SK-N-SH (cell line): ENCODE results near the gene CCNJL. TPM values are rescaled to one million over a fixed set of nuclear protein-coding genes. Genes with fewer than 3 reads are reported as not detected.

ENCODE experiments used
- CTCF ChIA-PET: fragments of 300-600, 350-600 bp; formaldehyde crosslinking; extraction: SDS; loops from one replicate; lab custom pipeline; 2021; lab: Yijun Ruan, JAX
- POLR2A ChIA-PET: fragments of 350-600 bp; sonication (Branson Sonifier 250); formaldehyde crosslinking; extraction: SDS; loops from one replicate; lab custom pipeline; 2020; ENCODE audit warnings: antibody characterized with exemption, inconsistent platforms; lab: Yijun Ruan, JAX
- DNase-seq: peaks from one replicate; pipeline ENCODE4 v3.0.0; 2012
- H2AFZ ChIP-seq: fragments of 200-600 bp; sonication (generic); 2 replicates; pipeline ENCODE4 v1.8.1; 2016; ENCODE audit warnings: antibody characterized with exemption, mild to moderate bottlenecking, low read depth
- H3F3A ChIP-seq: fragments of 200-600 bp; sonication (generic); replicated peaks from 2 replicates; pipeline ENCODE3; 2016; ENCODE audit warnings: antibody characterized with exemption, mild to moderate bottlenecking; ENCODE audit not compliant: insufficient read depth
- H3K27ac ChIP-seq, 2 experiments: fragments of 200-500 bp in 1 of 2; fragments of 200-600 bp in 1 of 2; sonication (Bioruptor generic) in 1 of 2; sonication (generic), shearing (Covaris generic) in 1 of 2; 2 replicates each; pipeline versions ENCODE4 v1.5.1 to v1.6.1; 2014 to 2016; ENCODE audit warnings: low read depth in 2 of 2, inconsistent platforms in 1 of 2, low read length in 1 of 2, mild to moderate bottlenecking in 1 of 2, mixed read lengths in 1 of 2
- H3K27me3 ChIP-seq: fragments of 200-600 bp; sonication (generic), shearing (Covaris generic); 2 replicates; pipeline ENCODE4 v1.6.1; 2016; ENCODE audit warnings: mixed run types; ENCODE audit not compliant: insufficient read depth
- H3K36me3 ChIP-seq, 2 experiments: fragments of 200-500 bp in 1 of 2; fragments of 200-600 bp in 1 of 2; sonication (Bioruptor generic) in 1 of 2; sonication (generic) in 1 of 2; replicated peaks in 1 of 2; 2 replicates each; pipeline versions ENCODE3 to v1.5.1; 2014 to 2016; ENCODE audit warnings: low read length in 1 of 2, mild to moderate bottlenecking in 1 of 2; ENCODE audit not compliant: insufficient read depth in 2 of 2, control insufficient read depth in 1 of 2
- H3K4me1 ChIP-seq, 2 experiments: fragments of 200-500 bp in 1 of 2; fragments of 200-600 bp in 1 of 2; sonication (Bioruptor generic) in 1 of 2; sonication (generic), shearing (Covaris generic) in 1 of 2; 2 replicates each; pipeline versions ENCODE4 v1.5.1 to v1.6.1; 2014 to 2016; ENCODE audit warnings: low read depth in 1 of 2, low read length in 1 of 2, mixed run types in 1 of 2; ENCODE audit not compliant: insufficient read depth in 2 of 2, control insufficient read depth in 1 of 2
- H3K4me2 ChIP-seq: fragments of 200-600 bp; sonication (generic), shearing (Covaris generic); 2 replicates; pipeline ENCODE4 v1.6.1; 2017; ENCODE audit warnings: mixed run types
- H3K4me3 ChIP-seq, 2 experiments: fragments of 200-500 bp in 1 of 2; fragments of 200-600 bp in 1 of 2; sonication (Bioruptor generic) in 1 of 2; sonication (generic), shearing (Covaris generic) in 1 of 2; 2 replicates each; pipeline versions ENCODE4 v1.5.1 to v1.8.1; 2014 to 2016; ENCODE audit warnings: low read depth in 2 of 2, inconsistent platforms in 1 of 2, low read length in 1 of 2, mild to moderate bottlenecking in 1 of 2, mixed read lengths in 1 of 2, moderate library complexity in 1 of 2
- H3K79me2 ChIP-seq: fragments of 200-600 bp; sonication (generic); 2 replicates; pipeline ENCODE4 v1.8.1; 2017; ENCODE audit warnings: mild to moderate bottlenecking; ENCODE audit not compliant: insufficient read depth
- H3K9ac ChIP-seq: fragments of 200-600 bp; sonication (generic); 2 replicates; pipeline ENCODE4 v1.6.1; 2017; ENCODE audit warnings: mixed run types
- H3K9me2 ChIP-seq: fragments of 200-600 bp; sonication (generic); 2 replicates; pipeline ENCODE4 v1.6.1; 2017; ENCODE audit warnings: mixed run types
- H3K9me3 ChIP-seq: fragments of 200-600 bp; sonication (generic); 2 replicates; pipeline ENCODE4 v1.6.1; 2017; ENCODE audit warnings: mixed run types, mild to moderate bottlenecking, moderate library complexity
- H4K20me1 ChIP-seq: fragments of 200-600 bp; sonication (generic); 2 replicates; pipeline ENCODE4 v1.6.1; 2017; ENCODE audit warnings: mild to moderate bottlenecking, mixed run types; ENCODE audit not compliant: insufficient read depth
- EP300 ChIP-seq, 2 experiments: IDR thresholded peaks; 2 replicates each; pipeline versions ENCODE4 v1.4.0 to v1.6.1; 2012; ENCODE audit warnings: borderline replicate concordance in 1 of 2, low read depth in 1 of 2, low read length in 1 of 2
- EZH2phosphoT487 ChIP-seq: fragments of 200-600 bp; sonication (generic); IDR thresholded peaks from 2 replicates; pipeline ENCODE4 v1.6.1; 2017; ENCODE audit warnings: low read depth, mixed run types, mild to moderate bottlenecking, antibody characterized with exemption, moderate library complexity, borderline replicate concordance
- FOSL2 ChIP-seq: IDR thresholded peaks from 2 replicates; pipeline ENCODE4 v1.4.0; 2012; ENCODE audit warnings: low read depth, mild to moderate bottlenecking, moderate library complexity, borderline replicate concordance
- FOXM1 ChIP-seq: IDR thresholded peaks from 2 replicates; pipeline ENCODE4 v1.4.0; 2012; ENCODE audit warnings: low read depth, mild to moderate bottlenecking
- GATA2 ChIP-seq: sonication (generic); formaldehyde crosslinking; IDR thresholded peaks from 2 replicates; pipeline ENCODE4 v1.5.0; 2020; ENCODE audit warnings: mild to moderate bottlenecking, missing genetic modification reagents
- IRF3 ChIP-seq: fragments of 150-350 bp; IDR thresholded peaks from 2 replicates; pipeline ENCODE4 v1.6.1; 2016; ENCODE audit warnings: mild to moderate bottlenecking, low read depth, low read length
- MAX ChIP-seq: IDR thresholded peaks from 2 replicates; pipeline ENCODE4 v1.4.0; 2012; ENCODE audit warnings: low read depth
- MXI1 ChIP-seq: IDR thresholded peaks from 2 replicates; pipeline ENCODE4 v1.6.1; 2012; ENCODE audit warnings: mild to moderate bottlenecking, low read depth, low read length, improper control_type of control experiment
- POLR2AphosphoS5 ChIP-seq: IDR thresholded peaks from 2 replicates; pipeline ENCODE4 v1.6.1; 2012; ENCODE audit warnings: low read depth, low read length
- RCOR1 ChIP-seq: fragments of 150-350 bp; IDR thresholded peaks from 2 replicates; pipeline ENCODE4 v1.6.1; 2017; ENCODE audit warnings: antibody characterized with exemption, low read length
- RXRA ChIP-seq: IDR thresholded peaks from 2 replicates; pipeline ENCODE4 v1.4.0; 2012; ENCODE audit warnings: low read depth, mild to moderate bottlenecking, borderline replicate concordance
- SMC3 ChIP-seq: IDR thresholded peaks from 2 replicates; pipeline ENCODE4 v1.6.1; 2012; ENCODE audit warnings: low read depth, low read length, improper control_type of control experiment
- TAF1 ChIP-seq: IDR thresholded peaks from 2 replicates; pipeline ENCODE4 v1.6.1; 2012; ENCODE audit warnings: low read depth, mild to moderate bottlenecking, low read length, moderate library complexity, borderline replicate concordance
- TEAD4 ChIP-seq: IDR thresholded peaks from 2 replicates; pipeline ENCODE4 v1.4.0; 2012; ENCODE audit warnings: mild to moderate bottlenecking, borderline replicate concordance; ENCODE audit not compliant: insufficient read depth
- USF1 ChIP-seq: IDR thresholded peaks from 2 replicates; pipeline ENCODE4 v1.4.0; 2012; ENCODE audit warnings: low read depth, borderline replicate concordance
- USF2 ChIP-seq: fragments of 150-350 bp; IDR thresholded peaks from 2 replicates; pipeline ENCODE4 v1.6.1; 2017; ENCODE audit warnings: antibody characterized with exemption, low read length, low read depth, borderline replicate concordance
- ZBTB33 ChIP-seq: IDR thresholded peaks from 2 replicates; pipeline ENCODE4 v1.4.0; 2012; ENCODE audit warnings: low read depth, borderline replicate concordance
- WGBS: methylation state at CpG from one replicate; pipeline ENCODE4 v1.1.6; 2017; ENCODE audit warnings: low lambda C conversion rate; 5-methylcytosine and 5-hydroxymethylcytosine counted together
- polyA plus RNA-seq, 3 experiments: library from polyadenylated mRNA; depleted of rRNA; stranded (reverse); fragments of >200 nt; gene quantifications; 2 replicates each; pipeline ENCODE4 v1.2.3, GENCODE V29; 2012

The CCNJL gene
- polyA plus RNA-seq, 1 of the 3 experiments (the other 2 are of a cell fraction), result 7.1 TPM

GRCh38 chr5:160359816-160360215, 47.5 kb upstream of the CCNJL start:
- Histone ChIP-seq H3K9ac (no peak overlapping the region), H3K9me3 (no peaks in the 10 kb centered on the region), H3K4me2 (no peak overlapping the region), H3K4me1 (peaks cover 0 to 12% of the 10 kb centered on the region in 2 experiments; a peak in 2 of 4 replicates), H4K20me1 (no peaks in the 10 kb centered on the region), H3K36me3 (no peaks in the 10 kb centered on the region), H3K27ac (no peak overlapping the region), H3K4me3 (no peak overlapping the region), H3F3A (no peaks in the 10 kb centered on the region), H2AFZ (no peak overlapping the region), H3K79me2 (no peaks in the 10 kb centered on the region), H3K27me3 (no peaks in the 10 kb centered on the region), H3K9me2 (no peaks in the 10 kb centered on the region)
- ChIA-PET CTCF (interaction anchor here (0.7 to 1.3 kb wide), 4 partner anchors 10 to 276 kb away, joined by 3 to 10 read pairs (median 3); partner anchors contain the start of gene C1QTNF2), POLR2A (interaction anchor here (1.3 kb wide), 1 partner anchor 10 kb away, joined by 4 read pairs; the partner anchor contains the start of gene C1QTNF2)
- DNase-seq, result peak; percentile 56
- TF ChIP-seq GATA2 (CRISPR knock-in tag), result no peak
- TF ChIP-seq MAX, result no peak
- no peak for TF ChIP-seq USF1
- no peak for TF ChIP-seq FOXM1
- no peak for TF ChIP-seq POLR2AphosphoS5
- TF ChIP-seq SMC3, result no peak
- TF ChIP-seq EZH2phosphoT487, result no peak
- TF ChIP-seq RCOR1, result no peak
- no peak for TF ChIP-seq USF2
- TF ChIP-seq FOSL2, result no peak
- TF ChIP-seq MXI1, result no peak
- no peak for TF ChIP-seq TEAD4
- no peak for TF ChIP-seq EP300 (IDR thresholded peaks at IDR 0.05; ENCODE audit: borderline replicate concordance in 1 of 2, low read depth in 1 of 2, low read length in 1 of 2)
- no peak for TF ChIP-seq IRF3
- TF ChIP-seq RXRA, result no peak
- TF ChIP-seq TAF1, result no peak
- TF ChIP-seq ZBTB33, result no peak
- WGBS, result 72% methylated on average over 4 of the region's 4 CpGs
